ENCODE results near the gene TEC.
"Not testable (repeated sequence)": the region's sequence is repeated elsewhere in the genome, so short reads cannot be mapped to it uniquely, and the experiment has no call there.

The TEC gene

GRCh38 chr4:48268956-48269860 is at the start of gene TEC:
TEC (minus strand) TSS chr4:48269838; CDS start chr4:48228614, 41,224 bp downstream.
- peak; percentile 75 for DNase-seq (ENCODE audit: low read depth, low spot score)

- peak; percentile 62 for DNase-seq (ENCODE audit: low read depth, low spot score)
Measured at GRCh38 chr4:48315728-48316630, 46.3 kb upstream of the TEC start.

- DNase-seq (ENCODE audit: low read depth, low spot score), result not testable (repeated sequence)
Measured at GRCh38 chr4:48314746-48315145, 45.1 kb upstream of the TEC start.

- no peak for DNase-seq (ENCODE audit: low read depth, low spot score)
Measured at GRCh38 chr4:48311896-48312295, 42.3 kb upstream of the TEC start.

GRCh38 chr4:48308901-48309300 is 39.3 kb upstream of the TEC start:
- no peak for DNase-seq (ENCODE audit: low read depth, low spot score)

GRCh38 chr4:48307528-48307927 is 37.9 kb upstream of the TEC start:
- no peak for DNase-seq (ENCODE audit: low read depth, low spot score)

GRCh38 chr4:48305508-48305907 is 35.9 kb upstream of the TEC start:
- no peak for DNase-seq (ENCODE audit: low read depth, low spot score)

GRCh38 chr4:48300004-48300403 is 30.4 kb upstream of the TEC start:
- DNase-seq (ENCODE audit: low read depth, low spot score), result no peak

GRCh38 chr4:48299560-48299959 is 29.9 kb upstream of the TEC start:
- DNase-seq (ENCODE audit: low read depth, low spot score), result no peak

- no peak for DNase-seq (ENCODE audit: low read depth, low spot score)
Measured at GRCh38 chr4:48297256-48297846, 27.7 kb upstream of the TEC start.

GRCh38 chr4:48296365-48296764 is 26.7 kb upstream of the TEC start:
- DNase-seq (ENCODE audit: low read depth, low spot score), result no peak

- DNase-seq (ENCODE audit: low read depth, low spot score), result no peak
Measured at GRCh38 chr4:48295116-48295515, 25.5 kb upstream of the TEC start.

GRCh38 chr4:48292218-48292790 is 22.7 kb upstream of the TEC start:
- DNase-seq (ENCODE audit: low read depth, low spot score), result not testable (repeated sequence)

GRCh38 chr4:48290146-48290772 is 20.6 kb upstream of the TEC start:
- DNase-seq (ENCODE audit: low read depth, low spot score), result no peak

GRCh38 chr4:48286060-48286459 is 16.4 kb upstream of the TEC start:
- DNase-seq (ENCODE audit: low read depth, low spot score), result not testable (repeated sequence)

GRCh38 chr4:48285640-48286039 is 16.0 kb upstream of the TEC start:
- DNase-seq (ENCODE audit: low read depth, low spot score), result not testable (repeated sequence)

- DNase-seq (ENCODE audit: low read depth, low spot score), result no peak
Measured at GRCh38 chr4:48275686-48276085, 6.0 kb upstream of the TEC start.

GRCh38 chr4:48275247-48275646 is 5.6 kb upstream of the TEC start:
- DNase-seq (ENCODE audit: low read depth, low spot score), result no peak

GRCh38 chr4:48271626-48272025 is 2.0 kb upstream of the TEC start:
- DNase-seq (ENCODE audit: low read depth, low spot score), result no peak

GRCh38 chr4:48270951-48271473 is 1.4 kb upstream of the TEC start:
- DNase-seq (ENCODE audit: low read depth, low spot score), result no peak

- no peak for DNase-seq (ENCODE audit: low read depth, low spot score)
Measured at GRCh38 chr4:48270523-48270897, 872 bp upstream of the TEC start.
